Stimulated activated naive B cell treated with anti-CD40 and anti-IgM and Interleukin-4, amounts not matched to agents 10 μg/mL and 1 μg/mL and 100 μg/mL, for 72 hours (primary cell): Measurements from ENCODE around the gene TRIM52.
"Not testable (repeated sequence)": the region's sequence is repeated elsewhere in the genome, so short reads cannot be mapped to it uniquely, and the experiment has no call there.

Source experiments
- ATAC-seq, 2 donors: fragments of 150-1000 bp; cut with Tn5 transposase; replicated peaks; 2 replicates each; pipeline ENCODE4 v1.10.0; 2021; ENCODE audit warnings: moderate library complexity in 1 of 2
- DNase-seq: peaks from one replicate; pipeline ENCODE4 v3.0.0; 2021
- H3K27ac Mint-ChIP-seq: one replicate; pipeline ENCODE4 v1.8.0; 2022; ENCODE audit warnings: mild to moderate bottlenecking, mixed read lengths
- H3K27me3 Mint-ChIP-seq, 2 donors: one replicate each; pipeline ENCODE4 v1.8.0; 2022; ENCODE audit warnings: mixed read lengths in 2 of 2
- H3K36me3 Mint-ChIP-seq, 2 donors: one replicate each; pipeline ENCODE4 v1.8.0; 2022; ENCODE audit warnings: mixed read lengths in 2 of 2, mild to moderate bottlenecking in 1 of 2
- H3K4me1 Mint-ChIP-seq, 2 donors: one replicate each; pipeline ENCODE4 v1.8.0; 2022; ENCODE audit warnings: mixed read lengths in 2 of 2, mild to moderate bottlenecking in 1 of 2
- H3K4me3 Mint-ChIP-seq, 2 donors: one replicate each; pipeline ENCODE4 v1.8.0; 2022; ENCODE audit warnings: mild to moderate bottlenecking in 2 of 2, mixed read lengths in 2 of 2, moderate library complexity in 1 of 2
- H3K9me3 Mint-ChIP-seq, 2 donors: one replicate each; pipeline ENCODE4 v1.8.0; 2022; ENCODE audit warnings: mixed read lengths in 2 of 2, mild to moderate bottlenecking in 1 of 2

TRIM52 gene

DNA sequence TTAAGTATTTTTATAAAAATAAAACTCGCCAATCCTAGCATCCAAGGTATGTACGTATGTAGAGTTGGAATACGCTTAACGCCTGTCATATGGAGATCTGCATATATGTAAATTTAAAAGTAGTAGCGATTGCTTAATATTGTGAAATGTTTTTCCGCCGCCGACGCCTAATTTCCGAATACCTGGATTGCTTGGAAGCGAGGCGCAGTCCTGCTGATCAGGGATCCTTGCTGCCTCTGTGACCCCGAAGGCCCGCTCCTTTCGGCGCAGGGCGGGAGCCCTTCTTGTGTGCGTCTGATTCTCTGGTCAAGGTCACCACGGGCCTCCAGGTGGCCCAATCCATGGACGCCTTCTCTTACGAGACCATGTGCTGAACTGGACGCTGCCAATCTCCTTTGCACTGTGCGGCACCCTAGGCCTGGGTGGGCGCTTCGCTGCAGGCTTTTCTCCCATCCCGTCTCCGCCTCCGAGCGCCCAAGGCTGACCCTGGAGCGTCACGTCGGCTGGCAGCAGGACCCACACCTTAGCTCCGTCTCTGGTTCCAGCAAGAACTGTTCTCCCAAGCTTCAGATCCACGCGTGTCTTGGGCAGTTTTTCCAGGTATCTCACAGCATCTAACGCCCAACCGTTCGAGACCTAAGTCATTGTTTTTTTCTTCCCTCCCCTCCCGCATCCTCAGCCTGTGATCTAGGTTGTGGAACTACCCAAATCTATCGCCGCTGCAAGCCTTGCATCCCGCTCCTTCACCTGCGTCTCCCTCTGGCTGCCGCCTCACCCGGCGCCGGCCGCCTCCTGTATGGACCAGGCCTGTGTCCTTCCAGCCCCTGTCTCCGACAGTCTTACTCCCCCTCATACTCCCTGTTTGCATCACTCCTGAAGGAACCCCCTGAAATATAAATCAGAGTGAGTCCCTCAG, 41.4 kb downstream of the TRIM52 start:
- peak overlapping the region; percentile 73 for H3K27ac Mint-ChIP-seq
- DNase-seq (no peak), ATAC-seq (no peak)
- peaks cover 6% of the 10 kb centered on the region in 2 donors for H3K9me3 Mint-ChIP-seq
- H3K36me3 Mint-ChIP-seq, result peaks cover 14 to 30% of the 10 kb centered on the region in 2 donors
- peaks cover 51 to 52% of the 10 kb centered on the region in 2 donors for H3K4me1 Mint-ChIP-seq
- H3K4me3 Mint-ChIP-seq, result peak overlapping the region; percentile 45 to 57
- H3K27me3 Mint-ChIP-seq, result peaks cover 8 to 10% of the 10 kb centered on the region in 2 donors

DNA sequence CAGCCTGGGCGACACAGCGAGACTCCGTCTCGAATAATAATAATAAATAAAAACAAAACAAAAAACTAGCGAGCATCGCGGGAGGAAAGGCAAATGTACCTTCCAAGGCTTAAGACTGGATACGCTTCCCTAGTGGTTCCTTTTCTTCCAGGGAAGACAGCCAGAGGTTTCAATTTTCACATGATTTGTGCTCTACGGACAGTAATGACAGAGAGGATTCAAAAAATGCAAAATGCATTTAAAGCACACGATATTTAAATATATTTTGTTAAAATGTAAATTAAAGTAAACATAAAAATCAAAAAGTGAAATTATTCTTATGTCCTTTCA, 42.2 kb downstream of the TRIM52 start:
- Mint-ChIP-seq H3K9me3 (peaks cover 6% of the 10 kb centered on the region in 2 donors), H3K36me3 (peaks cover 9 to 22% of the 10 kb centered on the region in 2 donors), H3K27ac (peak overlapping the region; percentile 97), H3K27me3 (peaks cover 8 to 10% of the 10 kb centered on the region in 2 donors), H3K4me3 (peak overlapping the region; percentile 82 to 89), H3K4me1 (peaks cover 44 to 45% of the 10 kb centered on the region in 2 donors)
- DNase-seq (no peak), ATAC-seq (no peak)

DNA sequence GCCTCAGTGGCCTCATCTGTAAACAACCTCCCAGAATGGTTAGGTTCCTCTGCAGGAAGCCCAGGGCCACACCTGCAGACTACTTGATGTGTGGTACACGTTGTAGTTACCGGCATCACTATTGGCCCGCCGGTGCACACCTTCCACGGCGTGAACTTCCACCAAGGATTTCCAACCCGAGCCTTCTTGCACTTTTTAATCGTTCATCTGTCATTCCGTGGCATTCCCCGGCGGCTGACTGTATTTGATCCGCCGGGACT, 43.2 kb downstream of the TRIM52 start:
- ATAC-seq (peak; percentile 28 to 40), DNase-seq (no peak)
- Mint-ChIP-seq H3K27me3 (peaks cover 8 to 10% of the 10 kb centered on the region in 2 donors), H3K27ac (peak overlapping the region; percentile 97), H3K9me3 (peaks cover 6% of the 10 kb centered on the region in 2 donors), H3K36me3 (peaks cover 4 to 17% of the 10 kb centered on the region in 2 donors), H3K4me1 (peaks cover 41 to 42% of the 10 kb centered on the region in 2 donors), H3K4me3 (peak overlapping the region; percentile 82 to 89)

DNA sequence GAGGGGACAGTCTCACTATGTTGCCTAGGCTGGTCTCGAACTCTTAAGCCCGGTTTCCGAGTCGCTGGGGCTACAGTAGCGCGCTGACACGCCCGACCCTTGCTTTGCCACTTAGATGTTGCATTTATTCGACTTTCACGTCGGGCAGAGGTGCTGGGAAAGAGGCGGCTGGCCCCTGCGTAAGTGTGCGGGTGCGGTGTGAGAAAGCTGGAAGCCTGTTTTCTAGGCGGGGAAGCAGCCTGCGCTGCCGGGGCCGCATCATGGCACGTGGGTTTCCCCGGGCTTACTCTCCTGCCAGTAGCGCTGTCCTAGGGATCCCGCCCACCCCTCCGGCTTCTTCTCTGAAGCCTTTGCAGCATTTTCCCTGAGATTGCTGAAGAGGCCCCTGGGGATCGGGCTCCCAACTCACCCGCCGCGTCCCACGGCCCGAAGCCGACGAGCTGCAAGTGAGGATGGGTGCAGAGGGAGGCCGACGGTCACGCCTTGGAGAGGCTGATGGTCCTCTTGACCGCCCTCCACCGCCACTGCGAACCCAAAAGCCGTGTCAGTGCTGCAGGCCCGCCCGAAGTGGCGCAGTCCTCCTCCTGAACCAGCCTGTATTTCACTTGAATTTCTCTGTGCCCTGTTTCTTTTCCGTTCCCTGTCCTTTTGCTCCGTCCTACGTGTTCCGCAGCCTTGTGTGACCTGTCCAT, 43.7 kb downstream of the TRIM52 start:
- Mint-ChIP-seq H3K36me3 (peaks cover 4 to 15% of the 10 kb centered on the region in 2 donors), H3K27ac (peak overlapping the region; percentile 97), H3K9me3 (peaks cover 5% of the 10 kb centered on the region in 2 donors), H3K4me3 (peak overlapping the region; percentile 82 to 89), H3K4me1 (peaks cover 38% of the 10 kb centered on the region in 2 donors), H3K27me3 (peaks cover 6 to 8% of the 10 kb centered on the region in 2 donors)
- DNase-seq (peak; percentile 50), ATAC-seq (peak; percentile 25 to 34)

DNA sequence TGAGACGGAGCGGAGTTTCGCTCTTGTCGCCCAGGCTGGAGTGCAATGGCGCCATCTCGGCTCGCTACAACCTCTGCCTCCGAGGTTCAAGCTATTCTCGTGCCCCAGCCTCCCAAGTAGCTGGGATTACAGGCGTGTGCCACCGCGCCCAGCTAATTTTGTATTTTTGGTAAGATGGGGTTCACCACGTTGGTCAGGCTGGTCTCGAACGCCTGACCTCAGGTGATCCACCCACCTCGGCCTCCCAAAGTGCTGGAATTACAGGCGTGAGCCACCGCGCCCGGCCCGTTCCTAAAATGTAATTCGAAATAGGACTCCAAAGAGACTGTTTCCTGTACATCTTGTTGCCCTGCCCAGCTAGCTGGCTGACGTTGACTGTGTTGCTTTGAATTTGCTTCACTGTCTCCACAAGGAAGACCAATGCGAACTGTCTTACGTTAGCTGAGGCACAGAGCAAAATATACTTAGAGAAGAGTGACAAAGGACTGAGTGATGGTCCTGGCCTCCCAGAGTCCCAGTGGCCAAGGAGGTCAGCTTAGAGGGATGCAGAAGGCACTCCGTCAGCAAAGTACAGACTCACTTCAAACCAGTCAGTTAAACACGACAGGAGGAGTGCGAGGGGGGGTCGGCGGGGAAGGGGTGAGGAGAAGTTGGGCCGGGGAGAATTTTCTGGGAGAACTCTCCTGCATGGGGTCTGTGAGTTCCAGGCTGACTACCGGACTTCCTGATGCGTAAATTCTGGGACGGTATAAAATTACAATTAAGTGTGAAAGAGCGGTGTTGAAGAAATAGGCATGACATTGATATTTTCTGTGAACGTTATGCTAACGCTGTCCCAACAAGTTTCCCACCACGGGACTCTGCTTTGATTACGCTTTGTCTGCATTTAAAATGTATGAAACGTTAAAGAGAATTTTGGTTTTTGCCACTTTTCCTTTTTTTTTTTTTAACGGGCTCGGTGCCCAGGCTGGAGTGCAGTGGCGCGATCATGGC, 44.6 kb downstream of the TRIM52 start:
- Mint-ChIP-seq H3K4me3 (peak overlapping the region; percentile 82), H3K9me3 (peaks cover 2 to 3% of the 10 kb centered on the region in 2 donors), H3K36me3 (peaks cover 0 to 8% of the 10 kb centered on the region in 2 donors), H3K4me1 (peaks cover 28 to 30% of the 10 kb centered on the region in 2 donors), H3K27me3 (peaks cover 0 to 3% of the 10 kb centered on the region in 2 donors), H3K27ac (peak overlapping the region; percentile 72)
- ATAC-seq, result no peak
- no peak for DNase-seq

DNA sequence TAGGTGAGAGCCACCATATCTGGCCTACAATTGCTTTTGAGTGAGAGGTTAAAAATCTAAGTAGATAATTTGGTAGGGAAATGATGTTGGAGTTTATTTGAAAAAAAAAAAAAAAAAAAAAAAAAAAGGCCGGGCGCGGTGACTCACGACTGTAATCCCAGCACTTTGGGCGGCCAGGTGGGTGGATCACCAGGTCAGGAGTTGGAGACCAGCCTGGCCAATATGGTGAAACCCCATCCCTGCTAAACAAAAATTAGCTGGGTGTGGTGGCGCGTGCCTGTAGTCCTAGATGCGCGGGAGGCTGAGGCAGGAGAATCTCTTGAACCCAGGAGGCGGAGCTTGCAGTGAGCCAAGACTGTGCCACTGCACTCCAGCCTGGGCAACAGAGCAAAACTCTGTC, 46.7 kb downstream of the TRIM52 start:
- H3K36me3 Mint-ChIP-seq, ATAC-seq, H3K4me3 Mint-ChIP-seq, H3K9me3 Mint-ChIP-seq, H3K27ac Mint-ChIP-seq, DNase-seq, H3K27me3 Mint-ChIP-seq: not testable (repeated sequence)
- H3K4me1 Mint-ChIP-seq, result peaks cover 17 to 18% of the 10 kb centered on the region in 2 donors

DNA sequence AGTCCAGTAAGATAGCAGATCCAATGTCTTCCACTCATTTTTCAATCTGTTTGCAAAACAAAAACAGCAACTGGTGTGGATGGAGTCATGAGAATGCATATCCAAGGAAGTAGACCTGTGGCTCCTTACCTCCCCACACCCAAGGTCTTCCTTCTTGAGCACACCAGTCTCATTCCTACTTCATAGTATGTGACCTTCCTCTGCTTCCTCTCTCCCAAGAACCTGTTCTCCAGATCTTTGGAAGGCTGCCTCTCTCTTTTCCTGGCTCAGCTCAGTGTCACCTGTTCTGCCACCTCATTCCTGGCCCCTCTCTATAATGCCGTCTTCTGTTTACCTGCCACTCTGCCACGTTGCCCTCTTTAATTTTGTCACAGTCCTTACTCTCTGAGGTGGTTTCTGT, 48.0 kb downstream of the TRIM52 start:
- Mint-ChIP-seq H3K36me3 (peaks cover 0 to under 1% of the 10 kb centered on the region in 2 donors), H3K27ac (no peak overlapping the region), H3K4me1 (peaks cover 14 to 19% of the 10 kb centered on the region in 2 donors), H3K9me3 (no peaks in the 10 kb centered on the region), H3K4me3 (no peak overlapping the region), H3K27me3 (no peaks in the 10 kb centered on the region)
- ATAC-seq (no peak), DNase-seq (no peak)

DNA sequence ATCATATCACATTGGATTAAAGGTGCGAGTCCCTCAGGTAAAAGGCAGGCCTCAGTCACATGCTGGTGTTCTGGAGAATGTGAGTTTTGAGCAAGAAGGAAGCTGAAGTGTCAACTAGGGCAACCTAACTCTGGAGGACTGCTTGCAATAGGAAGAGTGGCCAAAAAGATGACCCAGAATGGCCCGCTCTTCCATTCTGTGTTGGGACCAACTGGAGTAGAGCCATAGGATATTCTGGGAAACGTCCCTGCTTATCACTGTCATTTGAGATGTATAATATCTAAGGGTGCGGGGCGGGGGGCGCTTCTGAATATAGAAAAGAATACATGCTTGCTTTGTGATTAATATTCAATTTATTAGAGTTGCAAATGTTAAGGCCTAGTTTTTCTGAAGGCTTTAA, 48.9 kb downstream of the TRIM52 start:
- Mint-ChIP-seq H3K4me3 (no peak overlapping the region), H3K4me1 (peaks cover 11 to 19% of the 10 kb centered on the region in 2 donors), H3K9me3 (no peaks in the 10 kb centered on the region), H3K27ac (no peak overlapping the region), H3K36me3 (peaks cover 4 to 6% of the 10 kb centered on the region in 2 donors), H3K27me3 (peaks cover 0 to 6% of the 10 kb centered on the region in 2 donors)
- ATAC-seq (no peak), DNase-seq (no peak)

DNA sequence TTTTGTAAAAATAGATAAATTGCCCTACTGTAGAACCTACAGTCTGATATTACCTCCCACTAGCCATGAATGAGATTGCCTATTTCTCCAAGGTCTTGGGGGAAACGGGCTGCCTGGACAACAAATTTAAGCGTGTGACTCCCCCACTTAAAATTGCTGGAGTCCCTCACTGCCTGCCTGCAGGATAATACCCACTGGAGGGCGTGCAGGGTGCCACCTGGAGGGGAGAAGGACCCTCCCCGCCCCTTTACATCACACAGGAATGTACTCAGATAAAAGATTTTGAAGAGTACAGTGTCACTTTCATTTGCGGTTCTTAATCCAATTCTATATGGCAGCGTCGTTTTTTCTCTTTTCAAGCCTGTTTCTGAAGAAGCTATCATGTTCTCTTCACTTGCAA, 49.7 kb downstream of the TRIM52 start:
- DNase-seq (no peak), ATAC-seq (no peak)
- peaks cover 15 to 23% of the 10 kb centered on the region in 2 donors for H3K4me1 Mint-ChIP-seq
- peaks cover 7 to 12% of the 10 kb centered on the region in 2 donors for H3K27me3 Mint-ChIP-seq
- no peak overlapping the region for H3K4me3 Mint-ChIP-seq
- H3K9me3 Mint-ChIP-seq, result no peaks in the 10 kb centered on the region
- peaks cover 9 to 13% of the 10 kb centered on the region in 2 donors for H3K36me3 Mint-ChIP-seq
- no peak overlapping the region for H3K27ac Mint-ChIP-seq

DNA sequence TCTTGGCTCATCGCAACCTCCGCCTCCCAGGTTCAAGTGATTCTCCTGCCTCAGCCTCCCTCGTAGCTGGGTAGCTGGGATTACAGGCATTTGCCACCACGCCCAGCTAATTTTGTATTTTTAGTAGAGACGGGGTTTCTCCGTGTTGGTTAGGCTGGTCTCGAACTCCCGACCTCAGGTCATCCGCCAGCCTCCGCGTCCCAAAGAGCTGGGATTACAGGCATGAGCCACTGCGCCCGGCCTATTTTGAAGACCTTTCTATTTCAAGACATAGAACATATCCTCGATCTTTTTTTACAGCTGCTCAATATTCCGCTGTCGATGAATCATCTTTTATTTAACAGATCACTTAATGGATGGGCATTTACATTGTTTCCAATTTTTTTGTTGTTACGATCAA, 50.2 kb downstream of the TRIM52 start:
- not testable (repeated sequence) for ATAC-seq, H3K9me3 Mint-ChIP-seq, H3K4me3 Mint-ChIP-seq, DNase-seq, H3K27ac Mint-ChIP-seq
- Mint-ChIP-seq H3K36me3 (peaks cover 9 to 13% of the 10 kb centered on the region in 2 donors), H3K4me1 (peaks cover 18 to 26% of the 10 kb centered on the region in 2 donors), H3K27me3 (peaks cover 12 to 17% of the 10 kb centered on the region in 2 donors)

DNA sequence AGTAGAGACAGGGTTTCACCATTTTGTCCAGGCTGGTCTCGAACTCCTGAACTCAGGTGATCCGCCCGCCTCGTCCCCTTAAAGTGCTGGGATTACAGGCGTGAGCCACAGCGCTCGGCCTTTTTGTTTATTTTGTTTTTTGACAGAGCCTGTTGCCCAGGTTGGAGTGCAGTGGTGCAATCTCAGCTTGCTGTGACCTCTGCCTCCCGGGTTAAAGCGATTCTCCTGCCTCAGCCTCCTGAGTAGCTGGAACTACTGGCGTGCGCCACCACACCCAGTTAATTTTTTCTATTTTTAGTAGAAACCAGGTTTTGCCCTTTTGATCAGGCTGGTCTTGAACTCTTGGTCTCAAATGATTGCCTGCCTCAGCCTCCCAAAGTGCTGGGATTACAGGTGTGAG, 50.8 kb downstream of the TRIM52 start:
- H3K4me3 Mint-ChIP-seq, H3K27ac Mint-ChIP-seq, DNase-seq, ATAC-seq, H3K9me3 Mint-ChIP-seq: not testable (repeated sequence)
- H3K36me3 Mint-ChIP-seq, result peaks cover 9 to 13% of the 10 kb centered on the region in 2 donors
- H3K4me1 Mint-ChIP-seq, result peaks cover 20 to 31% of the 10 kb centered on the region in 2 donors
- H3K27me3 Mint-ChIP-seq, result peaks cover 15 to 21% of the 10 kb centered on the region in 2 donors

DNA sequence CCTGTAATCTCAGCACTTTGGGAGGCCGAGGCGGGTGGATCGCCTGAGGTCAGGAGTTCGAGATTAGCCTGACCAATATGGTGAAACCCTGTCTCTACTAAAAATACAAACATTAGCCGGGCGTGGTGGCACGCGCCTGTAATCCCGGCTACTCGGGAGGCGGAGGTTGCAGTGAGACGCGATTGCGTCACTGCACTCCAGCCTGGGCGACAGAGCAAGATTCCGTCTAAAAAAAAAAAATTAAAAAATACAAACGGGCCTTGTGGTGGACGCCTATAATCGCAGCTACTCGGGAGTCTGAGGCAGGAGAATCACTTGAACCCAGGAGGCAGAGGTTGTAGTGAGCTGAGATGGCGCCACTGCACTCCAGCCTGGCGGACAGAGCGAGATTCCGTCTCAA, 51.9 kb downstream of the TRIM52 start:
- Mint-ChIP-seq H3K36me3 (peaks cover 9 to 13% of the 10 kb centered on the region in 2 donors), H3K4me1 (peaks cover 25 to 39% of the 10 kb centered on the region in 2 donors), H3K27me3 (peaks cover 18 to 24% of the 10 kb centered on the region in 2 donors)
- not testable (repeated sequence) for H3K4me3 Mint-ChIP-seq, H3K27ac Mint-ChIP-seq, H3K9me3 Mint-ChIP-seq, ATAC-seq, DNase-seq

DNA sequence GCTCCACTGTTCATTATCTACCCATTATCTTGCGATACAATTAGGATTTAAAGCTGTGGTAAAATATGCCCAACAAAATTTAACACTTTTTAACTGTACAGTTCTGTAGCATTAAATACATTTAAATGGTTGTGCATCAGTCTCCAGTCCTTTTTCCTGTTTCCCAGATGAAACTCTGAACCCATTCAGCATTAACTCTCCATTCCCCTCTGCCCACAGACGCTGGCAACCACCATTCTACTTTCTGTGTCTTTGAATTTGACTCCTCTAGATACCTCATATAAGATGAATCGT, 53.0 kb downstream of the TRIM52 start:
- DNase-seq (no peak), ATAC-seq (no peak)
- Mint-ChIP-seq H3K9me3 (no peaks in the 10 kb centered on the region), H3K27me3 (peaks cover 29 to 30% of the 10 kb centered on the region in 2 donors), H3K4me3 (peak overlapping the region; percentile 87), H3K27ac (peak overlapping the region; percentile 99), H3K36me3 (peaks cover 9 to 13% of the 10 kb centered on the region in 2 donors), H3K4me1 (peaks cover 32 to 47% of the 10 kb centered on the region in 2 donors)
